ENCODE data around the gene LMAN2L.
"Not testable (repeated sequence)": the region's sequence is repeated elsewhere in the genome, so short reads cannot be mapped to it uniquely, and the experiment has no call there.

Gene LMAN2L

GRCh38 chr2:96687711-96688640, 51.9 kb downstream of the LMAN2L start:
- DNase-seq (ENCODE audit: low read depth), result no peak

GRCh38 chr2:96687266-96687665, 52.6 kb downstream of the LMAN2L start:
- DNase-seq (ENCODE audit: low read depth), result no peak

GRCh38 chr2:96685577-96686459, 54.0 kb downstream of the LMAN2L start:
- DNase-seq (ENCODE audit: low read depth), result no peak

GRCh38 chr2:96684883-96685576, 54.8 kb downstream of the LMAN2L start:
- no peak for DNase-seq (ENCODE audit: low read depth)

- no peak for DNase-seq (ENCODE audit: low read depth)
Observed at GRCh38 chr2:96683972-96684820, 55.7 kb downstream of the LMAN2L start.

GRCh38 chr2:96683307-96683706, 56.6 kb downstream of the LMAN2L start:
- DNase-seq (ENCODE audit: low read depth), result no peak

- DNase-seq (ENCODE audit: low read depth), result no peak
Observed at GRCh38 chr2:96681540-96681939, 58.3 kb downstream of the LMAN2L start.

- DNase-seq (ENCODE audit: low read depth), result no peak
Observed at GRCh38 chr2:96680561-96681141, 59.2 kb downstream of the LMAN2L start.

- DNase-seq (ENCODE audit: low read depth), result no peak
Observed at GRCh38 chr2:96679848-96680247, 60.0 kb downstream of the LMAN2L start.

- no peak for DNase-seq (ENCODE audit: low read depth)
Observed at GRCh38 chr2:96669539-96670215, 70.2 kb downstream of the LMAN2L start.

- no peak for DNase-seq (ENCODE audit: low read depth)
Observed at GRCh38 chr2:96668771-96669170, 71.1 kb downstream of the LMAN2L start.

GRCh38 chr2:96665717-96666116, 74.1 kb downstream of the LMAN2L start:
- not testable (repeated sequence) for DNase-seq (ENCODE audit: low read depth)

- DNase-seq (ENCODE audit: low read depth), result no peak
Observed at GRCh38 chr2:96665083-96665569, 74.7 kb downstream of the LMAN2L start.

GRCh38 chr2:96664366-96664925, 75.4 kb downstream of the LMAN2L start:
- DNase-seq (ENCODE audit: low read depth), result no peak

GRCh38 chr2:96663829-96664228, 76.0 kb downstream of the LMAN2L start:
- no peak for DNase-seq (ENCODE audit: low read depth)

GRCh38 chr2:96663177-96663576, 76.7 kb downstream of the LMAN2L start:
- no peak for DNase-seq (ENCODE audit: low read depth)

GRCh38 chr2:96662360-96662759, 77.5 kb downstream of the LMAN2L start:
- DNase-seq (ENCODE audit: low read depth), result no peak

GRCh38 chr2:96661324-96661723, 78.5 kb downstream of the LMAN2L start:
- no peak for DNase-seq (ENCODE audit: low read depth)

- no peak for DNase-seq (ENCODE audit: low read depth)
Observed at GRCh38 chr2:96656540-96656939, 83.3 kb downstream of the LMAN2L start.

All from stimulated activated CD8-positive, alpha-beta memory T cell treated with anti-CD3 and anti-CD28 coated beads, Interleukin-15, amount 100 ng/mL, for 24 hours (primary cell).